G401.6 (cell line): ENCODE data around the gene CENPC.

ENCODE experiments used
- FAIRE-seq: peaks from 2 replicates; lab custom pipeline; 2012; peaks lifted over from hg19 to GRCh38; lab: Jason Lieb, UNC

The CENPC gene, protein sequence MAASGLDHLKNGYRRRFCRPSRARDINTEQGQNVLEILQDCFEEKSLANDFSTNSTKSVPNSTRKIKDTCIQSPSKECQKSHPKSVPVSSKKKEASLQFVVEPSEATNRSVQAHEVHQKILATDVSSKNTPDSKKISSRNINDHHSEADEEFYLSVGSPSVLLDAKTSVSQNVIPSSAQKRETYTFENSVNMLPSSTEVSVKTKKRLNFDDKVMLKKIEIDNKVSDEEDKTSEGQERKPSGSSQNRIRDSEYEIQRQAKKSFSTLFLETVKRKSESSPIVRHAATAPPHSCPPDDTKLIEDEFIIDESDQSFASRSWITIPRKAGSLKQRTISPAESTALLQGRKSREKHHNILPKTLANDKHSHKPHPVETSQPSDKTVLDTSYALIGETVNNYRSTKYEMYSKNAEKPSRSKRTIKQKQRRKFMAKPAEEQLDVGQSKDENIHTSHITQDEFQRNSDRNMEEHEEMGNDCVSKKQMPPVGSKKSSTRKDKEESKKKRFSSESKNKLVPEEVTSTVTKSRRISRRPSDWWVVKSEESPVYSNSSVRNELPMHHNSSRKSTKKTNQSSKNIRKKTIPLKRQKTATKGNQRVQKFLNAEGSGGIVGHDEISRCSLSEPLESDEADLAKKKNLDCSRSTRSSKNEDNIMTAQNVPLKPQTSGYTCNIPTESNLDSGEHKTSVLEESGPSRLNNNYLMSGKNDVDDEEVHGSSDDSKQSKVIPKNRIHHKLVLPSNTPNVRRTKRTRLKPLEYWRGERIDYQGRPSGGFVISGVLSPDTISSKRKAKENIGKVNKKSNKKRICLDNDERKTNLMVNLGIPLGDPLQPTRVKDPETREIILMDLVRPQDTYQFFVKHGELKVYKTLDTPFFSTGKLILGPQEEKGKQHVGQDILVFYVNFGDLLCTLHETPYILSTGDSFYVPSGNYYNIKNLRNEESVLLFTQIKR

DNA sequence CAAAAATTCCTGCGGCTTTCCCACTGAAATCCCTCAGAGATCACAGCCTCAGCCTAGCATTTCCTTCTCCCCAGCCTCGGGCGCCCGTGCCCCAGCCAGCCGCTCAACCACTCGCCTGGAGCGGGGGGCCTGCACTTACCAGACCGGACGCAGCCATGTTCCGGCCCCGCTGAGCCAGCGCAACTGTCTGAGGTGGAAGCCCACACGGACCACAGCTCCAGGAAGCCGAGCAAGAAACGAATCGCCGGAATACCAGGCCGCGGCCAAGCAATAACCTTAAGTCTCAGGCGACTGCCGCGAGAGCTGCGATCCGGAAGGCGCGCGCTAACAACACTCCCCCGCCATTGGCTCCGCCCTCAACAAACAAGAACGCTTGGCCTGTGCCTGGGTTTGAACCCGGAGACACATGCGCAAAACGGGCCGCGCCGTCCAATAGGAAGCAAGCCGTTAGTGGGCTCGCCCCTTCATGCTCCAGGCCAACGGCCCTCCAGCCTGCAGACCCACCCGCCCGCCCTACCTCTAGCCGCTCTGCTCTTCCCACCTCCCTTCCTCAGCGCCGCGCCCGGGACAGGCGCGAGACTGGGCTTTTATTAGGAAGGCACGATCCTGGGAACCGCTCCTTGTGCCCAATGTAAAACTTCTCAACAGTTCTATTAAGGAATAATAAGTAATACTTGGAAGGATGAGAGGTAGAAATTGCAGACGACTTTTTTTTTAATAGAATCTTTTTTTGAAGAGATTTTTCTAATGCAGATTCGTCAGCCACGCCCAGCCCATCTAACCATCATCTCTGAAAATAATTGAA is at the start of gene CENPC:
CENPC (minus strand) TSS at position 305 of the 805 bp plus-strand sequence; CDS start at position 157, 148 bp downstream.
- FAIRE-seq, result peak; percentile 96

GRCh38 chr4:67593741-67594175 is 48.5 kb upstream of the CENPC start:
- FAIRE-seq, result no peak

- FAIRE-seq, result no peak
These were observed 41.9 kb upstream of the CENPC start for GRCh38 chr4:67587156-67587555.

GRCh38 chr4:67584496-67584895 is 39.2 kb upstream of the CENPC start:
- no peak for FAIRE-seq

GRCh38 chr4:67581913-67582312 is 36.6 kb upstream of the CENPC start:
- no peak for FAIRE-seq

- FAIRE-seq, result no peak
These were observed 36.0 kb upstream of the CENPC start for GRCh38 chr4:67581208-67581857.

- FAIRE-seq, result no peak
These were observed 35.3 kb upstream of the CENPC start for GRCh38 chr4:67580577-67580976.

GRCh38 chr4:67576538-67576937 is 31.2 kb upstream of the CENPC start:
- FAIRE-seq, result no peak

DNA sequence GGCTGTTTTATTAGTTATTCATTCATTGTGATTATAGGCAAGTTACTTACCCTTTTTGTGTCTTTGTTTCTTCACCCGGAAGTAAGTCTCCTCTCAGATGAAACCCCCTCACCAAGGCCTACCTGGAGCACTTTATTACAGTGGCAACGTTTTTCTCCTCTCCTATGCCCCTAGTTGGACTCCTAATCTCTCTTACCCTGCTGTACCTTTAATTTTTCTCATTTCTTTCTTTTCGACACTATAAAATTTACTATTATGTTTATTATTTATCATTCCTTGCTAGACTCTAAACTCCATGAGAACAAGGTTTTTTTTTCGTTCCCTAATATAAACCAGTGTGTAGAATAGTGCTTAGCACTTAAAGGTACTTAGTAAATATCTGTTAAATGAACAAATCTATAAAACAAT is 30.8 kb upstream of the CENPC start:
- no peak for FAIRE-seq

GRCh38 chr4:67575232-67576058 is 30.1 kb upstream of the CENPC start:
- no peak for FAIRE-seq

GRCh38 chr4:67573193-67573592 is 27.9 kb upstream of the CENPC start:
- no peak for FAIRE-seq

DNA sequence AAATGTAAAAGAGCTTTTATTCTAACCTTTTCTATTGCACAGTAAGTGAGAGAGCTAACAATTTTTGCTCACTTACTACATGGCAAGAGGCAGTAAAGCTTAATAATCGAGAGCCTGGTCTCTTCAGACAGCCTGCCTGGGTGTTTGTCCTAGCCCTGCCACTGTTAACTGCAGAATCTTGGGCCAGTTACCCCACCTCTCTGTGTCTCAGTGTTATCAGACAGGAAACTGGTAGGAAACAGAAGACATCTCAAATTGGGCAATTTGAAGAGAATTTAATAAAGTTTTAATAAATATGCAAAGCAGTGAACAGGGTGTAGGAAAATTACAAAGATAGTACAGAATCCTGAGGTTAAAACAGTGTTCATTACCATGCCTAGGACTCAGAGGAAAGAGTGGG is 26.7 kb upstream of the CENPC start:
- FAIRE-seq, result no peak

DNA sequence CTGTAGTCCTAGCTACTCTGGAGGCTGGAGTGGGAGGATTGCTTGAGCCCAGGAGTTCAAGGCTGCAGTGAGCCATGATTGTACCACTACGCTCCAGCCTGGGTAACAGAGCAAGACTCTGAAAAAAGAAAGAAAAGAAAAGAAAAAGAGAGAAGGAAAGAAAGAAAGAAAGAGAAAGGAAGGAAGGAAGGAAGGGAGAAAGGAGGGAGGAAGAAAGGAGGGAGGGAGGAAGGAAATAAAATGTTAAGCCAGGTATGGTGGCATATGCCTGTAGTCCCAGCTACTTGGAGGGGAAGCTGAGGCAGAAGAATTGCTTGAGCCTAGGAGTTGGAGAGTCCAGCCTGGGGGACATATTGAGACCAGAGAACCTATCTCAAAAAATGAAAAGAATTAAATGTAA is 25.2 kb upstream of the CENPC start:
- FAIRE-seq, result no peak

DNA sequence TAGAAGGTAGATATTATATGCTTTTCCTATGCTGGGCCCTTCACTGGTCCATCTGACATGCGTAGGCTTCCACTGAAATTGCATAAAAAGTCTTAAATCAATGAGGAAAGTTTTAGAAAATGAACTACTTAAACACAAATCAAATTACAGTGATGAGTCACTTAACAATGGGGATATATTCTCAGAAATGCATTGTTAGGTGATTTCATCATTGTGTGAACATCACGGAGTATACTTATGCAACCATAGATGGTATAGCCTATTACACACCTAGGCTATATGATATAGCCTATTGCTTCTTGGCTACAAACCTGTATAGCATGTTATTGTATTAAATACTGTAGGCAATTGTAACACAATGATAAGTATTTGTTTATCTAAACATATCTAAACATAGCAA is 23.5 kb upstream of the CENPC start:
- no peak for FAIRE-seq

DNA sequence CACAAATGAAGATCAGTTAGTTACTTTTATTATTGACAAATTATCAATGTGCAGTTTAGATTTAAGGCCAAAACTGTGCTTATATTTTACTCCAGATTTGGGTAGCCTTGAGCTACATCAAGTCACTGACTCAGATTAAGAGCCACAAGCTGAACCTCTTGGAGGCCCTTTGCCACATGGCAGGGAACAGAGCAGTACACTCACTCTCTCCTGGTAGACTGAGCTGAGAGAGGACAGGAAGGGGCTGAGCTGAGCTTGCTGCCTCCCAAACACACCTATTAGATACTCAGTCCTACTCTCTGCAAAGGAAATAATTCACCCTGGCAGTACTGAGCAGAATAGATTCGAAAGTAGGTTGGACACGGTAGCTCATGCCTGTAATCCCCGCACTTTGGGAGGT is 21.0 kb upstream of the CENPC start:
- FAIRE-seq, result no peak

DNA sequence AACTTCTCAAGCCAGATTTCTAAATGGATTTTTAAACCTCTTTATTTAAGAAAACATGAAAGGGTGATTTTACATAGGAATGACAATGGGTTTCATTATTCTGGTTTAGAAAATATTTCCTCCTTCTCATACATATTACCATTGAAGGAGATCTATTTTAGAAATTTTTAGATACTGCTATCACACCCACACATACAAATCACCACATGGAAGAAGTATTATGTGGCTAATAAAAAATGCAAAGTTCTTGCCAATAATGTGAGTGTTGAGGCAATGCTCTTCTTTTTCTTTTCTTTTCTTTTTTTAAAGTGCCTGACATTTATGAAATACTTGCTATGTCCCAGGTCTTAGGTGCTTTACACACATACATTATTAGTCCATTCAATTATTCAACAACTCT is 20.0 kb upstream of the CENPC start:
- no peak for FAIRE-seq

DNA sequence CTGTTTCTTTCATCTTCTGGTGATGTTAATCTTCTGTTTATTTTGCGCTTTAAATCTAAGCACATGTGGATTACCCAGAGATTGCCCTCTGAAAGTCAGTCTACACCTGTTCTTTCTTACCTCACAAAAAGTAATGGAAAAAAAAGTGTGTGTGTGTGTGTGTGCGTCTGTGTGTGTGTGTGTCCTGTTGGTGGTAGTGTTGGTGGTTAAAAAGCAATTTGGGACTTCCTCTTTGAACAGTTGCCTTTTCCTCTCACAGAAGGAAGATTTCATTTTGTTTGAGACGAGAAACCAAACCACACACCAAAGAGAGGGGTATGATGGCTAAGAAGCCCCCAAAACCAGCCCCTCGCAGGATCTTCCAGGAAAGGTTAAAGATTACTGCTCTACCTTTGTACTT is 13.2 kb upstream of the CENPC start, which contains the start of gene STAP1:
STAP1 (plus strand) TSS at position 235 of the 400 bp plus-strand sequence; CDS start at position 318, 83 bp downstream.
- FAIRE-seq, result no peak

GRCh38 chr4:67556436-67556835 is 11.1 kb upstream of the CENPC start:
- FAIRE-seq, result no peak

DNA sequence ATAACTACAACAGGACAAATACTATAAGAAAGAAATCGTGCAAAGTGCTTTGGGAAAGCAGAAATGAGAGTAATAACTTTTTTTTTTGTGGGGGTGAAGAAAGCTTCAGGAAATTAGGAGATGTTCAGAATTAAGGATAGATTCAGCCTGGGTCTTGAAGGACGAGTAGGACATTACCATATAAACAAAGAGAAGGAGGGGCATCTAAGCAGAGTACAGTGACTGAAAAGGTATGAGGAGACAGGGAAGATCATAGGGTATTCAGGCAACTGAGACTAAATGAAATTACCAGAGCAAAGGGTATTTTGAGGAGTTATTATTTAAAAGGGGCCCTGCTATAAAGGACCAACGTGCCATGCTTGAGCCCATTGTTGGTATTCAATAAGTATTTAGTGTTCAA is 10.1 kb upstream of the CENPC start:
- FAIRE-seq, result no peak

GRCh38 chr4:67554096-67554495 is 8.8 kb upstream of the CENPC start:
- no peak for FAIRE-seq
